GM19099 (cell line): Measurements from ENCODE around the gene TSPAN11.

ENCODE experiments used
- POLR2A ChIP-seq: IDR thresholded peaks from 3 replicates; pipeline ENCODE4 v1.6.1; 2011; ENCODE audit warnings: low read depth; ENCODE audit not compliant: insufficient read length; ENCODE audit errors: extremely low read depth

Gene TSPAN11

DNA sequence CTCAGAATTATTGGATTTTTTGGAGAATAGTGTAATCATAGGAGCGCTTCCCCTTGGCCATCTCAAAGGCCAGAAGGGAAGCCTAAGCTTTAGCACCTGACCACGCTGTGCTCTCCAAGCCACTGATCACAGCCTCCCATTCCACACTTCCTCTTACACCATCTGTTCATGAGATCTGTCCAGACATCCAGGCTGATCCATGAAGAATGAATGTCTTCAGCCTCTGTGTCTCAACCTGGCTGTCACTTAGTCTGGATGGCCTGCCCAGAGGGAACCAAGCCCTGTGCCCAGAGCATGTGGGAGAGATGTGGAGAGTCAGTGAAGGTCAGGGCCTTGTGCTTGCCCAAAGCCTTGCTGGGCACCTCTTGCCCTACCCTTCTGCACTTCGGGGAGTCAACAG, 40.5 kb downstream of the TSPAN11 start:
- TF ChIP-seq POLR2A = no peak

- no peak for TF ChIP-seq POLR2A
Measured at GRCh38 chr12:30968211-30968610, 41.7 kb downstream of the TSPAN11 start.

DNA sequence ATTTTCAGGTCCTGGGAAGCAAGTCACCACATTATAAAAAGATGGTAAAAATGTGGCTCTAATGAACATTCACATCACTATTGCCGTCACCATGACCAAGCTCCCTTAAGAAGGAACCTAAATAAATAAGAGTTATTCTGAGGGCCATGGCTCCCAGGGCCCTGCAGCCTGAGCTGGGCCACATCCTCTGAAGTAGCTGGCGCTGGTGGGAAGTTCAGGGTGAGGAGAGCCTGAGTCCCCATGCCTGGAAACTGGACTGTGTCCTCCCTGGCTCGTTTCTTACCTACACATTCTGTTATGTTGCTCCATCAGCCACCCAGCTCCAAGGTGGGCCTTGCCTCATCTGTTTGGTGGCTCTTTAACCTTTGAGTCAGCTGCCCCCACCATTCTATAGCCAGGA, 42.5 kb downstream of the TSPAN11 start:
- no peak for TF ChIP-seq POLR2A

- TF ChIP-seq POLR2A = no peak
Measured at GRCh38 chr12:30969606-30970395, 43.3 kb downstream of the TSPAN11 start.

DNA sequence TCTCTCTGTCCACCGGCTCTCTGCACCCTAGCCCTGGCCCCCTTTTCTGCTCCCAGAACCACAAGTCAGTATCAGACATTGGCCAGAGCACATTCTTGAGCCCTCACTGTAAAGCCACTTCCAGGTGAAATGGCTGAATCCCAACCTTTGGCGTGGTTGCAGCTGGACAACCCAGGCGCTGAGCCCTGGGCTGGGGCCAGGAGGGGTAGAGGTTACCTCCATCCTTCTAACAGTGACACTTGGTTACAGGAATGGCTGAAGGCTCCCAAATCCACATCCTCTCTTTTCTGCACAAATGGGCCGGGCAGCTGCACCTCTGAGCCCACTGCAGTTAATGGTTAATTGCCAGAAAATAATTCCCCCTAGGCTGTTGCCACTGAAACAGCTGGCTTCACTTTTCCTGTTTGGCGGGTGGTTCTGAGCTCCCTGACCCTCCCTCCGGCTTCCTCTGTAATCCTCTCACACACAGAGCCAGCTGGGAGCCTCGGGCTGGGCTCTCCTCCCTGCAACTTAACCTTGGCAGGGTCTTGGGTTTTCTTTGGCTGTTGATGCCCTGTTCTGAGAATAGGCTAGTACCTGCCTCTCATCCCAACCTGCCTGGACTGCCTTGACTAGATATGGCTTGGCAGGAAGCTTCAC, 44.1 kb downstream of the TSPAN11 start:
- TF ChIP-seq POLR2A = no peak

DNA sequence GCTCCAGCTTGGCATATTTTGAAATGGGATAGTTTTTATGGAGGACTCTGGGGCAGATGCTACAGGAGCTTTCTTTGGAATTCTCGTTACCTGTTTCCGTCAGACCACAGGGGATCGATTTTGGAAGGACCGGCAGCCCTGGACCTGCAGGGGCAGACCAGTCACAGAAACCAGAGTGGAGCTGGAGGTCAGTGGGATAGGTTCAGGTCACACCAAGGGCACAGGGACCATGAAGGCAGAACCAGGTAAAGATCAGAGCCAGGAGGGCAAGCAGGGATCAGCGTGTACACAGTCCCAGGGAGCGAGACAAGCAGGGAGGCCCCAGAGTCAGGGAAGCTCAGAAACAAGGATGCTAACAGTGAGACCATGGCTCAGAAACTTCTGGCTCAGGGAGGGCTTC, 45.5 kb downstream of the TSPAN11 start:
- TF ChIP-seq POLR2A = no peak

GRCh38 chr12:30973175-30973574, 46.6 kb downstream of the TSPAN11 start:
- TF ChIP-seq POLR2A = no peak

DNA sequence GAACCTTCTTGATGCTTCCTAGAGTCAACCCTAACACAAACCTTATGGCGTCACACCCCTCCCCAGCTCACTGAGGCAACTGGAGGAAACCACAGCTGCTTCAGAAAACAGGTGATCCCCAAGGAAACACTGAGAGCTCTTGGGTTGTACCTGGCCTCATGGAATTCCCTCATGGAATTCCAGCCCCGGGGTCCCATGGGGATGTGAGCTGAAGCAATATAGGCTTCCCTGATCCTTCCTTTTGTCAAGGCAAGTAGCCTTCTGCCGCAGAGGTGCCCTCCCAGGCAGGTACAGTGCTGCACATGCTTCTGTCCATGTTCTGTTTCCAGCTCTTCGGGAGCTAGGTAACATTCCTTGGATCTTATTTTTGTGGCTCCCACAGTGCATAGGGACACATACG, 47.3 kb downstream of the TSPAN11 start:
- TF ChIP-seq POLR2A = no peak

DNA sequence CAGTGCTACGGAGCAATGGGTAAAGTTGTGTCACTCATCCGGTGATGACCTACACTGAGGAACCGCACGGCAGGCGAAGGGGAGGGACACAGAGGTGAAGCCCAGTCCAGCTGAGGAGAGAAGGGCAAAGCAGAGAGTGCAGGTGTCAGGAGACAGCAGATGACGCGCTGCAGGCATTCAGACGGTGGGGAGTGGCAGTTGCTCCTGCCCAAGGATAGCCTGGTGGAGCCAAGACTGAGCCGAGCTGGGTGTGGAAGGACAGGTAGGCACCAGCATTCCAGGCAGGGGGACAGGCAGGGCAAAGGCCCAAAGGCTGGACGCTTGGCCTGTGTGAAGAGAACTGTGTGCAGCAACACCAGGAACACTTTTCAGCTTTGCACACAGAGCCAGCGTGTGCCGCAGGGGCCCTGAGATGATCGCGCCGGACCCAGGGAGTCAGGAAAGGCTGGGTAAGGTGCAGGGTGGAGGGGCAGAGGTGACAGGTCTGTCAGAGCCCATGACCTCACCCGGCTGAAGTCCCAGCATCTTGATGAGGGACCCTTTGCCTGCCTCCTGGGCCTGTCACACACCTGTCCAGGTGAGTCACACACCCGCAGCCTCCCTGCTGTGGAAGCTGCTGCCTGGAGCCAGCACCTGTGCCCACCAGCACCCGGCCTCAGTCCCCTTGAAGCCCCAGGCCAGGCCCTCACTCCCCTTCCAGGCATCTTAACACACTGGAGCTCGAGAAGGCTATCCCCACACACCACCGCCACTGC, 48.4 kb downstream of the TSPAN11 start:
- no peak for TF ChIP-seq POLR2A

GRCh38 chr12:30975581-30975980, 49.0 kb downstream of the TSPAN11 start:
- TF ChIP-seq POLR2A = no peak

DNA sequence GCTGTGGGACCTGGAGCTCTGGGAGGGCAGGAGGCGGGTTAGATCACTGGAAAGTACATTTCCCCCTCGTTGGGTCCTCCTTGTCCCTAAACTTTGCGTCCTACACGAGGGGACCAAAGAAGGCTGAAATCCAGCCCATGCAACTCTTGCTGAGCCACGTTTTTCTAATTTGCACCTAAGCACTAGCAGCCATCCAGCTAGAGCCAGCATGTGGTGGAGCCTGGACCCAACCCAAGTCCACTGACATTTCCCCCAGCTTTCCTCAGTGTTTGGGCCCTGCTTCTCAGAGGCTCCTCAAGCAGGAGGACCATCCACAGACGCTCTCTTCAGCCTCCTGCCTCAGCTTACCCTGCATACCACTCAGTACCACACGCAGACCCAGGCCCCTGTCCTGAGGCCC, 49.7 kb downstream of the TSPAN11 start:
- TF ChIP-seq POLR2A = no peak

DNA sequence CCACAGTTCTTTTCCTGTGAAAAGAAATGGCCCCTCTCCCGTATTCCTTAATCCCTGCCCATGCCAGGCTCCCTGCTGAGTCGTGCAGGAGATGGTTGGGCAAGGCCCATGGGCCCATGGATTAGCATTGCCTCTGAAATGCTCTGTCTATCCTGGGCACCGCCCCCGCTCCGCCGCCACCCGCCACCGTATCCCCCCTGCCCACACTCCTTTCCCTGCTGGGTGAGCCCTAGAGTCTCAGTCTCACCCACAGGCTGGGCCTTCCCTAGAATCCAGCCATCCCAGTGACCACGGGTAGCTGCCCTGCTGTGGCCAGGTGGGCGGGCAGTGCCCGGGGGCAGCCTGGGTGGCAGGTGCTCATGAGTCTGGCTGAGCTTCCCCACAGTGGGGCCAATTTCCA, 50.6 kb downstream of the TSPAN11 start:
- TF ChIP-seq POLR2A = no peak

GRCh38 chr12:30977537-30978349, 51.2 kb downstream of the TSPAN11 start:
- TF ChIP-seq POLR2A = no peak

GRCh38 chr12:30978639-30979038, 52.1 kb downstream of the TSPAN11 start:
- TF ChIP-seq POLR2A = no peak
